PC-3 (cell line): ENCODE results near the gene NET1. TPM values are rescaled to one million over a fixed set of nuclear protein-coding genes. Genes with fewer than 3 reads are reported as not detected.

Source experiments
- ATAC-seq: fragments of 200-7000 bp; cut with Tn5 transposase; 2 replicates; pipeline ENCODE4 v1.9.1; 2020; ENCODE audit warnings: mild to moderate bottlenecking, moderate library complexity
- BruUV-seq: library from RNA; stranded (reverse); fragments of 400-500 nt; replicated peaks from 2 replicates; lab custom pipeline; 2021; lab: Mats Ljungman, UMichigan
- CTCF ChIA-PET: fragments of 300-600 bp; sonication (Branson Sonifier 250); formaldehyde crosslinking; loops from one replicate; lab custom pipeline; 2022; ENCODE audit warnings: antibody characterized with exemption; lab: Charles Lee
- POLR2A ChIA-PET: fragments of 300-600 bp; sonication (Branson Sonifier 250); formaldehyde crosslinking; loops from one replicate; lab custom pipeline; 2022; ENCODE audit warnings: antibody characterized with exemption; ENCODE audit not compliant: unreplicated experiment; lab: Charles Lee
- DNase-seq: peaks from one replicate; pipeline ENCODE4 v3.0.0-alpha.2; 2015
- H2AFZ ChIP-seq: fragments of 300-600 bp; sonication (generic); 2 replicates; pipeline ENCODE4 v1.6.0; 2016; ENCODE audit warnings: antibody characterized with exemption, low read length
- H3F3A ChIP-seq: fragments of 300-600 bp; sonication (generic); one replicate; pipeline ENCODE4 v1.6.0; 2017; ENCODE audit warnings: antibody characterized with exemption, low read length, control low read depth, mild to moderate bottlenecking; ENCODE audit not compliant: unreplicated experiment
- H3K27ac ChIP-seq: fragments of 300-600 bp; sonication (generic); 2 replicates; pipeline ENCODE4 v1.5.1; 2016; ENCODE audit warnings: mild to moderate bottlenecking, low read length
- H3K27me3 ChIP-seq: fragments of 300-600 bp; sonication (generic); 2 replicates; pipeline ENCODE4 v1.6.1; 2016; ENCODE audit warnings: low read length, mixed read lengths
- H3K36me3 ChIP-seq: fragments of 300-600 bp; sonication (generic); 2 replicates; pipeline ENCODE4 v1.6.1; 2016; ENCODE audit warnings: low read depth, mixed run types, low read length, mixed read lengths
- H3K4me1 ChIP-seq: fragments of 300-600 bp; sonication (generic); 2 replicates; pipeline ENCODE4 v1.5.1; 2016; ENCODE audit warnings: low read length; ENCODE audit not compliant: insufficient read depth
- H3K4me2 ChIP-seq: fragments of 300-600 bp; sonication (generic); 2 replicates; pipeline ENCODE4 v1.6.0; 2016; ENCODE audit warnings: low read length
- H3K4me3 ChIP-seq: fragments of 300-600 bp; sonication (generic); 2 replicates; pipeline ENCODE4 v1.5.1; 2016; ENCODE audit warnings: mild to moderate bottlenecking, low read length, mixed read lengths
- H3K79me2 ChIP-seq: fragments of 300-600 bp; sonication (generic); 2 replicates; pipeline ENCODE4 v1.6.1; 2017; ENCODE audit warnings: low read length, mixed read lengths
- H3K9ac ChIP-seq: fragments of 300-600 bp; sonication (generic); 2 replicates; pipeline ENCODE4 v1.6.0; 2016; ENCODE audit warnings: mild to moderate bottlenecking, low read length
- H3K9me2 ChIP-seq: fragments of 300-600 bp; sonication (generic); replicated peaks from 2 replicates; pipeline ENCODE4 v1.6.1; 2016; ENCODE audit warnings: mixed run types, low read length, mixed read lengths
- H3K9me3 ChIP-seq: fragments of 300-600 bp; sonication (generic); 2 replicates; pipeline ENCODE4 v1.6.1; 2016; ENCODE audit warnings: low read length, mixed read lengths
- H4K20me1 ChIP-seq: fragments of 300-600 bp; sonication (generic); 2 replicates; pipeline ENCODE4 v1.6.1; 2016; ENCODE audit warnings: low read length, mixed read lengths
- CTCF ChIP-seq: fragments of 300-600 bp; sonication (generic); conservative IDR thresholded peaks from 2 replicates; pipeline ENCODE4 v1.5.1; 2017; ENCODE audit warnings: antibody characterized with exemption, low read depth, mild to moderate bottlenecking, low read length
- EZH2 ChIP-seq: fragments of 300-600 bp; sonication (generic); IDR thresholded peaks from one replicate; pipeline ENCODE4 v1.6.1; 2017; ENCODE audit warnings: antibody characterized with exemption, mild to moderate bottlenecking, low read length; ENCODE audit not compliant: unreplicated experiment
- EZH2phosphoT487 ChIP-seq: fragments of 300-600 bp; sonication (generic); IDR thresholded peaks from 2 replicates; pipeline ENCODE4 v1.6.1; 2018; ENCODE audit warnings: mild to moderate bottlenecking, antibody characterized with exemption, low read length, borderline replicate concordance
- intact Hi-C: fragments of 100-400 bp; cut with micrococcal nuclease; formaldehyde crosslinking; loops from 2 replicates; pipeline ENCODE4 v1.9.0; 2023
- total RNA-seq: library from RNA; depleted of rRNA; stranded (reverse); fragments of >200 nt; gene quantifications from 2 replicates; pipeline ENCODE4 v1.2.3, GENCODE V29; 2014

Gene NET1
- total RNA-seq, 1 experiment from 2014 or later = 88.2 TPM

GRCh38 chr10:5440206-5440605, 27.8 kb downstream of the NET1 start:
- Histone ChIP-seq H3K4me1 (peaks cover 4% of the 10 kb centered on the region; the same call in 1 of the 2 replicates), H3K9ac (no peak overlapping the region), H3F3A (no peaks in the 10 kb centered on the region), H3K27ac (no peak overlapping the region), H3K79me2 (peaks cover 17% of the 10 kb centered on the region), H3K4me2 (no peak overlapping the region), H3K9me3 (no peaks in the 10 kb centered on the region), H3K9me2 (no peaks in the 10 kb centered on the region), H3K36me3 (no peaks in the 10 kb centered on the region), H2AFZ (no peak overlapping the region), H4K20me1 (no peaks in the 10 kb centered on the region), H3K27me3 (no peaks in the 10 kb centered on the region), H3K4me3 (no peak overlapping the region)
- ChIA-PET POLR2A (no interaction called here), CTCF (no interaction called here)
- ATAC-seq = no peak
- no TSS peak for BruUV-seq
- DNase-seq = no peak
- TF ChIP-seq EZH2phosphoT487 (no peak), CTCF (no peak), EZH2 (no peak)
- intact Hi-C loops = no loop called here

- Histone ChIP-seq H3K9ac (no peak overlapping the region), H3K4me1 (peaks cover 7% of the 10 kb centered on the region; the same call in 1 of the 2 replicates), H3K9me2 (no peaks in the 10 kb centered on the region)
Observed at GRCh38 chr10:5441106-5441505, 28.7 kb downstream of the NET1 start.

GRCh38 chr10:5442065-5442989, 30.0 kb downstream of the NET1 start:
- Histone ChIP-seq H2AFZ (no peak overlapping the region), H3K9me3 (no peaks in the 10 kb centered on the region), H3K27ac (no peak overlapping the region), H3F3A (peaks cover 6% of the 10 kb centered on the region), H3K4me1 (peaks cover 8% of the 10 kb centered on the region; the same call in 1 of the 2 replicates), H3K27me3 (no peaks in the 10 kb centered on the region), H3K36me3 (no peaks in the 10 kb centered on the region), H4K20me1 (peaks cover 6% of the 10 kb centered on the region), H3K9me2 (no peaks in the 10 kb centered on the region), H3K9ac (no peak overlapping the region), H3K4me2 (no peak overlapping the region), H3K79me2 (peaks cover 36% of the 10 kb centered on the region), H3K4me3 (no peak overlapping the region)
- BruUV-seq = no TSS peak
- ChIA-PET POLR2A (interaction anchor here (0.5 to 0.6 kb wide), 2 partner anchors 29 to 173 kb away, joined by 4 read pairs; no protein-coding TSS in a partner anchor), CTCF (interaction anchor here (0.6 to 1.6 kb wide), 2 partner anchors 161 to 180 kb away, joined by 3 to 4 read pairs; no protein-coding TSS in a partner anchor)
- intact Hi-C loops = loop anchor here (1.0 kb wide), 1 partner anchor 181 kb away; no protein-coding TSS in a partner anchor
- no peak for ATAC-seq
- peak; percentile 57 for TF ChIP-seq CTCF
- no peak for TF ChIP-seq EZH2phosphoT487
- no peak for TF ChIP-seq EZH2
- DNase-seq = peak; percentile 69

More at GRCh38 chr10:5441106-5441505, 28.7 kb downstream of the NET1 start:
- Histone ChIP-seq H3F3A (no peaks in the 10 kb centered on the region), H3K9me3 (no peaks in the 10 kb centered on the region), H3K4me2 (no peak overlapping the region), H4K20me1 (no peaks in the 10 kb centered on the region), H3K27ac (no peak overlapping the region), H3K36me3 (no peaks in the 10 kb centered on the region), H3K79me2 (peaks cover 24% of the 10 kb centered on the region), H2AFZ (no peak overlapping the region), H3K4me3 (no peak overlapping the region), H3K27me3 (no peaks in the 10 kb centered on the region)
- no peak for ATAC-seq
- TF ChIP-seq EZH2phosphoT487 = no peak
- TF ChIP-seq EZH2 = no peak
- intact Hi-C loops = no loop called here
- no peak for DNase-seq
- ChIA-PET CTCF (interaction anchor here (0.6 to 1.6 kb wide), 2 partner anchors 141 to 182 kb away, joined by 4 read pairs; no protein-coding TSS in a partner anchor), POLR2A (no interaction called here)
- BruUV-seq = no TSS peak
